Chondrocyte (in vitro differentiated cells): ENCODE measurements around the gene SMKR1. TPM values are rescaled to one million over a fixed set of nuclear protein-coding genes. Genes with fewer than 3 reads are reported as not detected.
"Not testable (repeated sequence)": the region's sequence is repeated elsewhere in the genome, so short reads cannot be mapped to it uniquely, and the experiment has no call there.

Experiments
- DNase-seq: peaks from one replicate; pipeline ENCODE4 v3.0.0; 2021; ENCODE audit warnings: mixed read lengths, low spot score
- H3K27ac Mint-ChIP-seq: one replicate; pipeline ENCODE4 v1.8.0; 2021; ENCODE audit warnings: mild to moderate bottlenecking, moderate library complexity, mixed read lengths; ENCODE audit not compliant: unreplicated experiment
- H3K27me3 Mint-ChIP-seq: 2 replicates; pipeline ENCODE4 v1.8.0; 2021; ENCODE audit warnings: low read depth, mixed read lengths
- H3K36me3 Mint-ChIP-seq: 2 replicates; pipeline ENCODE4 v1.8.0; 2021; ENCODE audit warnings: low read depth, mixed read lengths
- H3K4me1 Mint-ChIP-seq: 2 replicates; pipeline ENCODE4 v1.8.0; 2021; ENCODE audit warnings: low read depth, mild to moderate bottlenecking, mixed read lengths
- H3K4me3 Mint-ChIP-seq: one replicate; pipeline ENCODE4 v1.8.0; 2021; ENCODE audit warnings: mild to moderate bottlenecking, moderate library complexity, mixed read lengths; ENCODE audit not compliant: unreplicated experiment
- H3K9me3 Mint-ChIP-seq: 2 replicates; pipeline ENCODE4 v1.8.0; 2021; ENCODE audit warnings: low read depth, mixed read lengths
- CTCF ChIP-seq: fragments of 200-600 bp; sonication (generic); IDR thresholded peaks from 2 replicates; pipeline ENCODE4 v1.5.0; 2021; ENCODE audit warnings: antibody characterized with exemption, mild to moderate bottlenecking, moderate library complexity
- total RNA-seq: library from RNA; stranded (reverse); gene quantifications from 3 replicates; pipeline ENCODE4 v1.2.1, GENCODE V29; 2021

Gene SMKR1
- total RNA-seq, 1 donor from 2014 or later: 0.20 TPM

GRCh38 chr7:129523924-129524323 lies 21.6 kb downstream of the SMKR1 start:
- Mint-ChIP-seq H3K9me3 (no peaks in the 10 kb centered on the region), H3K36me3 (peaks cover 1% of the 10 kb centered on the region), H3K27ac (no peak overlapping the region), H3K4me3 (no peak overlapping the region), H3K4me1 (no peaks in the 10 kb centered on the region), H3K27me3 (peaks cover 25% of the 10 kb centered on the region)
- TF ChIP-seq CTCF: no peak
- DNase-seq: no peak

GRCh38 chr7:129524405-129524804 lies 22.1 kb downstream of the SMKR1 start:
- H3K27me3 Mint-ChIP-seq: peaks cover 25% of the 10 kb centered on the region
- not testable (repeated sequence) for H3K27ac Mint-ChIP-seq, H3K36me3 Mint-ChIP-seq, H3K9me3 Mint-ChIP-seq, H3K4me3 Mint-ChIP-seq, H3K4me1 Mint-ChIP-seq, DNase-seq

GRCh38 chr7:129525225-129525862 lies 23.0 kb downstream of the SMKR1 start:
- DNase-seq: no peak
- Mint-ChIP-seq H3K36me3 (peaks cover 1% of the 10 kb centered on the region), H3K9me3 (no peaks in the 10 kb centered on the region), H3K4me3 (no peak overlapping the region), H3K4me1 (no peaks in the 10 kb centered on the region), H3K27ac (no peak overlapping the region), H3K27me3 (peaks cover 24% of the 10 kb centered on the region)
- TF ChIP-seq CTCF: no peak

GRCh38 chr7:129529643-129530042 lies 27.3 kb downstream of the SMKR1 start:
- H3K36me3 Mint-ChIP-seq: no peaks in the 10 kb centered on the region
- no peaks in the 10 kb centered on the region for H3K4me1 Mint-ChIP-seq
- no peak overlapping the region for H3K4me3 Mint-ChIP-seq
- no peak for TF ChIP-seq CTCF
- no peaks in the 10 kb centered on the region for H3K9me3 Mint-ChIP-seq
- no peak for DNase-seq
- H3K27me3 Mint-ChIP-seq: peaks cover 4% of the 10 kb centered on the region
- H3K27ac Mint-ChIP-seq: no peak overlapping the region

GRCh38 chr7:129530795-129531391 lies 28.6 kb downstream of the SMKR1 start:
- H3K27me3 Mint-ChIP-seq: peaks cover 1% of the 10 kb centered on the region
- no peak for DNase-seq
- H3K36me3 Mint-ChIP-seq: no peaks in the 10 kb centered on the region
- no peak overlapping the region for H3K4me3 Mint-ChIP-seq
- H3K27ac Mint-ChIP-seq: no peak overlapping the region
- no peak for TF ChIP-seq CTCF
- no peaks in the 10 kb centered on the region for H3K9me3 Mint-ChIP-seq
- H3K4me1 Mint-ChIP-seq: no peaks in the 10 kb centered on the region

GRCh38 chr7:129531721-129532120 lies 29.4 kb downstream of the SMKR1 start:
- Mint-ChIP-seq H3K9me3 (no peaks in the 10 kb centered on the region), H3K4me3 (no peak overlapping the region), H3K4me1 (no peaks in the 10 kb centered on the region), H3K27me3 (peaks cover 1% of the 10 kb centered on the region), H3K36me3 (no peaks in the 10 kb centered on the region), H3K27ac (no peak overlapping the region)
- no peak for TF ChIP-seq CTCF
- DNase-seq: no peak
